Karpas-422 (cell line): Measurements from ENCODE around the gene NR5A1. TPM values are rescaled to one million over a fixed set of nuclear protein-coding genes. Genes with fewer than 3 reads are reported as not detected.

ENCODE experiments used
- DNase-seq: peaks from one replicate; pipeline ENCODE4 v3.0.0-alpha.2; 2015
- H2AFZ ChIP-seq: fragments of 200-600 bp; sonication (generic); 2 replicates; pipeline ENCODE4 v1.6.1; 2014; ENCODE audit warnings: antibody characterized with exemption, low read length, mixed read lengths
- H3K27ac ChIP-seq: fragments of 200-600 bp; sonication (generic); 2 replicates; pipeline ENCODE4 v1.5.1; 2014; ENCODE audit warnings: mild to moderate bottlenecking, low read length, moderate library complexity
- H3K27me3 ChIP-seq: fragments of 200-600 bp; sonication (generic); 2 replicates; pipeline ENCODE4 v1.6.1; 2014; ENCODE audit warnings: low read length, mixed read lengths
- H3K36me3 ChIP-seq: fragments of 200-600 bp; sonication (generic); 2 replicates; pipeline ENCODE4 v1.6.1; 2014; ENCODE audit warnings: low read length, mixed read lengths; ENCODE audit not compliant: insufficient read depth
- H3K4me1 ChIP-seq: fragments of 200-600 bp; sonication (generic); 2 replicates; pipeline ENCODE4 v1.6.1; 2014; ENCODE audit warnings: mild to moderate bottlenecking, low read length, mixed read lengths
- H3K4me2 ChIP-seq: fragments of 200-600 bp; sonication (generic); 2 replicates; pipeline ENCODE4 v1.6.1; 2014; ENCODE audit warnings: low read length, low read depth, mild to moderate bottlenecking; ENCODE audit not compliant: poor library complexity, severe bottlenecking
- H3K4me3 ChIP-seq: fragments of 200-600 bp; sonication (generic); 2 replicates; pipeline ENCODE4 v1.5.1; 2014; ENCODE audit warnings: mild to moderate bottlenecking, antibody characterized with exemption, low read length, mixed read lengths
- H3K79me2 ChIP-seq: fragments of 200-600 bp; sonication (generic); 2 replicates; pipeline ENCODE4 v1.6.1; 2014; ENCODE audit warnings: mild to moderate bottlenecking, low read length, mixed read lengths
- H3K9ac ChIP-seq: fragments of 200-600 bp; sonication (generic); 2 replicates; pipeline ENCODE4 v1.6.0; 2014; ENCODE audit warnings: low read length
- H3K9me2 ChIP-seq: fragments of 200-600 bp; sonication (generic), shearing (Covaris generic); replicated peaks from 2 replicates; pipeline ENCODE4 v1.6.0; 2014; ENCODE audit warnings: mild to moderate bottlenecking, low read length, moderate library complexity; ENCODE audit not compliant: insufficient read depth
- H3K9me3 ChIP-seq: fragments of 300-700, 200-600 bp; sonication (generic); 2 replicates; pipeline ENCODE4 v1.6.1; 2014; ENCODE audit warnings: low read length, mixed read lengths
- H4K20me1 ChIP-seq: fragments of 200-600 bp; sonication (generic); 2 replicates; pipeline ENCODE4 v1.6.1; 2014; ENCODE audit warnings: mild to moderate bottlenecking, antibody characterized with exemption, low read length, low read depth; ENCODE audit not compliant: insufficient read depth
- total RNA-seq: library from RNA; depleted of rRNA; stranded (reverse); fragments of >200 nt; shearing (Covaris generic); gene quantifications from 2 replicates; pipeline ENCODE4 v1.2.3, GENCODE V29; 2014; ENCODE audit warnings: low replicate concordance

Gene NR5A1
- total RNA-seq, 1 experiment from 2014 or later = not detected

DNA sequence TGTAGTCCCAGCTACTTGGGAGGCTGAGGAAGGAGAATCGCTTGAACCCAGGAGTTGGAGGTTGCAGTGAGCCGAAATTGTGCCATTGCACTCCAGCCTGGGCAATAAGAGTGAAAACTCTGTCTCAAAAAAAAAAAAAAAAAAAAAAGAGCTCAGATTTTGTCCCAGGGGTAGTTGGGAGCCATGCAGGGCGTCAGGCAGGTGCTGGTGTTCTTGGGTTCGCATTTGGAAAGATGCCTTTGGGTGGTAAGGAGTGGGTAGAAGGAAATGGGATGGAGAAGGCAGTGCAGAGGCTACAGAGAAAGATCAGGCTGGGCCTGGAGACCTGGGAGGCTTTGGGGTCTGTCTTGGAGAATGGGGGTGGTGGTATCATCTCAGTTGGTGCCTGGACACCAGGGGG lies 33.0 kb downstream of the NR5A1 start:
- Histone ChIP-seq H3K9me3 (no peaks in the 10 kb centered on the region), H3K4me3 (no peak overlapping the region), H2AFZ (no peak overlapping the region), H3K79me2 (no peaks in the 10 kb centered on the region), H3K4me2 (no peak overlapping the region), H3K36me3 (no peaks in the 10 kb centered on the region), H3K27me3 (no peaks in the 10 kb centered on the region), H3K27ac (no peak overlapping the region), H3K9ac (no peak overlapping the region), H4K20me1 (no peaks in the 10 kb centered on the region; the same call in 1 of the 2 replicates), H3K9me2 (no peaks in the 10 kb centered on the region), H3K4me1 (peaks cover 9% of the 10 kb centered on the region; the same call in 1 of the 2 replicates)
- DNase-seq = no peak

DNA sequence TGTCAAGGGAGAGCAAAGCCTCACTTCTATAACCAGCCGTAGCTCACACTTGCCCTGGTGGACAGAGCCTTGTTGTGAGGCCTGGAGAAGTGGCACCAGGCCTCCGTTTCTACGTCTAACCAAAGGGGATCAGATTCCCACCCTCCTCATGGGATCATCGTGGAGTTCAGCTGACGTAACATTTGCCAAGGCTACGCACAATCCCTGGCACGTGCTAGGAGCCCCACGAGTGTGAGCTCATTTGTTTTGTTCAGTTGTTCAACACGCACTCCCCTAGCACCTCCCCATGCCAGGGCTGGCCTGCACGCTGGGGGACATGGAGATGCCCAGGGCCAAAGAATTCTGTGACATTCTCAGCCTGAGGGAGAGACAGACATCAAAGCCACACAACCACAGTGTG lies 33.9 kb downstream of the NR5A1 start:
- Histone ChIP-seq H3K27ac (no peak overlapping the region), H3K79me2 (no peaks in the 10 kb centered on the region), H3K9ac (no peak overlapping the region), H3K4me1 (peaks cover 9% of the 10 kb centered on the region; the same call in 1 of the 2 replicates), H3K4me3 (no peak overlapping the region), H3K9me3 (no peaks in the 10 kb centered on the region), H3K4me2 (no peak overlapping the region), H3K9me2 (no peaks in the 10 kb centered on the region), H2AFZ (no peak overlapping the region), H4K20me1 (no peaks in the 10 kb centered on the region; the same call in 1 of the 2 replicates), H3K36me3 (no peaks in the 10 kb centered on the region), H3K27me3 (no peaks in the 10 kb centered on the region)
- no peak for DNase-seq

DNA sequence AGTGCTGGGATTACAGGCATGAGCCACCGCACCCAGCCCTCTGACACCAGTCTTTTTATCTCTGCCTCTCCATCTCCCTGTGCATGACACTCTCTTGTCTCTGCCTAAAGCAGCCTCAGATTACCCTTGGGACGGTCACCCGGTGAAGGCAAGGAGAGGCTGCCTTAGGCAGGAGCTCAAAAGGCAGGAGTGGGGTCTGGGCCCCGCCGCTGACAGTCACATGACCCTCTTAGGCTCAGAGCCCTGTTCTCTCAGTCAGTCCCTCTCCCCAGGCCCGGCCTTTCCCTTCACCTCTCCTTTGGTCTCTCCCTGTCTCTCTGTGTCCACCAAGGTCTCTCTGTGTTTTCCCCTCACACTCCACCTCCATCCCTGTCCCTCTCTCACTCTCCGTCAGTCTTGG lies 34.4 kb downstream of the NR5A1 start:
- Histone ChIP-seq H3K4me3 (no peak overlapping the region), H3K4me1 (peaks cover 9% of the 10 kb centered on the region; the same call in 1 of the 2 replicates), H3K79me2 (no peaks in the 10 kb centered on the region), H3K27me3 (no peaks in the 10 kb centered on the region), H3K36me3 (no peaks in the 10 kb centered on the region), H3K9me2 (no peaks in the 10 kb centered on the region), H2AFZ (no peak overlapping the region), H3K27ac (no peak overlapping the region), H3K9me3 (no peaks in the 10 kb centered on the region), H4K20me1 (no peaks in the 10 kb centered on the region; the same call in 1 of the 2 replicates), H3K4me2 (no peak overlapping the region), H3K9ac (no peak overlapping the region)
- no peak for DNase-seq

DNA sequence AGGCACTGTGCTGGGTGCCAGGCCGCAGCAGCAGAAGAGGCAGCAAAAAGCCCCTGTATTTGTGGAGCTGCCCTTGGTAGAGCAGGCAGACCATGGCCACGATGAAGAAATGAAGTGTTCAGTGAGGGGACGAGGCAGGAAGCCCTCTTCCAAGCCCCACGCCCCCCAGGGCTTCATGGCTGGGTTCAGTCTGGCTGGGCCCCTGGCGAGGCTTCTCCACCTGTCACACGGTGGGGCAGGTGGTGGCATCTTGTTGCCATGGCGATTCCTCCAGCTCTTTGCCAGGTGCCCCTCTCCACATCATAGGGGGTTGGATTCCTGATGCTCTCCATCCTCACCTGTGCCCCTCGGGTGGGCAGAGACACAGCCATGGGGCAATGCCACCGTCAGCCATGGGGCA lies 35.4 kb downstream of the NR5A1 start:
- H3K9me2 ChIP-seq = no peaks in the 10 kb centered on the region
- no peak overlapping the region for H3K4me3 ChIP-seq
- H4K20me1 ChIP-seq = no peaks in the 10 kb centered on the region; the same call in 1 of the 2 replicates
- H3K4me1 ChIP-seq = peaks cover 9% of the 10 kb centered on the region; the same call in 1 of the 2 replicates
- no peak overlapping the region for H3K27ac ChIP-seq
- H3K36me3 ChIP-seq = no peaks in the 10 kb centered on the region
- H3K9ac ChIP-seq = no peak overlapping the region
- no peaks in the 10 kb centered on the region for H3K27me3 ChIP-seq
- H3K79me2 ChIP-seq = no peaks in the 10 kb centered on the region
- H2AFZ ChIP-seq = no peak overlapping the region
- no peaks in the 10 kb centered on the region for H3K9me3 ChIP-seq
- H3K4me2 ChIP-seq = no peak overlapping the region
- DNase-seq = no peak

DNA sequence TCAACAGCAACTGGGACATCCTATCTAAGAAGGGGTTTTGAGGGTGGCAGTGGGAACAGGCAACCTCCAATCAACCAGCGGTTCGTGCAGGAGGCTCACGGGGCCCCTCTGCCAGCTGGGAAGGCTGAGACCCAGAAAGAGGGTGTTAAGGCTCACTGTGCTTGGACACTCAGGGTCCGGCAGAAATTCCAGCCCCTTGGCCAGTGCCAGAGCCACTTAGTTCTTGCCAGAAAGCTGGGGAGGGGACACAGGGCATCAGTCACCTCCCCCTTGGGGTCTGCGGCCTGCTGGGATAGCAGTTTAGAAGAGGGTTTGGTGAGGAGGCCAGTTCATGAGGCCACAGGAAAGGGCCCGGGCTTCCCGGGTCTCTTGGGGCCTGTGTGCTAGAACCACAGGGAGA lies 36.5 kb downstream of the NR5A1 start:
- H3K9me3 ChIP-seq = no peaks in the 10 kb centered on the region
- no peak overlapping the region for H2AFZ ChIP-seq
- H3K4me1 ChIP-seq = peaks cover under 1% of the 10 kb centered on the region; the same call in 1 of the 2 replicates
- no peak overlapping the region for H3K4me3 ChIP-seq
- no peaks in the 10 kb centered on the region for H3K9me2 ChIP-seq
- no peak overlapping the region for H3K27ac ChIP-seq
- no peaks in the 10 kb centered on the region for H3K27me3 ChIP-seq
- no peak for DNase-seq
- H4K20me1 ChIP-seq = no peaks in the 10 kb centered on the region
- no peaks in the 10 kb centered on the region for H3K79me2 ChIP-seq
- no peaks in the 10 kb centered on the region for H3K36me3 ChIP-seq
- H3K4me2 ChIP-seq = no peak overlapping the region
- H3K9ac ChIP-seq = no peak overlapping the region

DNA sequence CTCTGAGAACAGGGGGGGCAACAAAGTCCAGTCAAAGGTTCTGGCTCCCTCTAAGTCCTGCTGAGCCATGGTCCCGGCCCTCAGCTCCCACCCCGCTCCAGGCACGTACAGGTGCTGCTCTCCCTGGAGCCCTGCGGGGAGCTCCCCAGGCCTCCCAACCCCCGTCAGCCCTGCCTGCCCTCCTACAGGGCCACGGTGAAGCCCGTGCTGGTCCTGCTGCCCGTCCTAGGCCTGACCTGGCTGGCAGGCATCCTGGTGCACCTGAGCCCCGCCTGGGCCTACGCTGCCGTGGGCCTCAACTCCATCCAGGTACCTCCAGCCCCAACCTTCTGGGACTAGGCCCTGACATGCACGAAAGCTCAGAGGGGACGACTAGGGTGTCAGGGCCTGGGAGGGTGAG lies 36.9 kb downstream of the NR5A1 start:
- H3K4me3 ChIP-seq = no peak overlapping the region
- DNase-seq = no peak
- no peaks in the 10 kb centered on the region for H3K27me3 ChIP-seq
- no peaks in the 10 kb centered on the region for H4K20me1 ChIP-seq
- H2AFZ ChIP-seq = no peak overlapping the region
- no peaks in the 10 kb centered on the region for H3K9me2 ChIP-seq
- no peaks in the 10 kb centered on the region for H3K4me1 ChIP-seq
- no peaks in the 10 kb centered on the region for H3K79me2 ChIP-seq
- H3K9me3 ChIP-seq = no peaks in the 10 kb centered on the region
- no peaks in the 10 kb centered on the region for H3K36me3 ChIP-seq
- no peak overlapping the region for H3K9ac ChIP-seq
- no peak overlapping the region for H3K4me2 ChIP-seq
- no peak overlapping the region for H3K27ac ChIP-seq

DNA sequence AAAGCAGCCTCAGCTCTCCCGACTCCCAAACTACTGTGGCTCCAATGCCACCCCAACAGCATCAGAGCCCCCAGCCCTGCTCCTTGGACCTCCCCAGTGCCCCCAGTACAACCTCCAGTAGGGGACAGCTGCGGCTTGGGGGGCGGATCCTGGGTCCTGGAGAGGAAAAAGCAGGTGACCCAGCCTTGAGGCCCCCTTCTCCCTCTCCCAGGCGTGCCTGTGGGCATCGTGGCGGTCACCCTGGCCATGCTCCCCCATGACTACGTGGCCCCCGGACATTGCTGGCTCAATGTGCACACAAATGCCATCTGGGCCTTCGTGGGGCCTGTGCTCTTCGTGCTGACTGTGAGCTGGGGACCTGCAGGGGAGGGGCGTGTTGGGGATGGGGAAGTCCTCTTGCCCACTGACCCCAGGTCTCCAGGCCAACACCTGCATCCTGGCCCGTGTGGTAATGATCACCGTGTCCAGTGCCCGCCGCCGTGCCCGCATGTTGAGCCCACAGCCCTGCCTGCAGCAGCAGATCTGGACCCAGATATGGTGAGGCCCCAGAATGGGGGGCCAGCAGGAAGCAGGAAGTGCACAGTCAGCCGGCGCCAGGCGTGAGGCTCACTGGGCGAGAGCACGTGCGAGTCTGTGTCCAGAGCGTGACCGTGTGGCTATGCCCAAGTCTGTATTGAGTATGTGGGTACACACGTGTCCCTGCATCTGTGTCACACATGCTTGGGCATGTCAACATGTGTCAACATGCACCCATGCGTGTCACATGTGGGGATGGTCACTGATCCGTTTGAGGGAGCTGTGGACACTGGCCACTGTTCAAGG lies 38.0 kb downstream of the NR5A1 start:
- H3K27me3 ChIP-seq = no peaks in the 10 kb centered on the region
- DNase-seq = no peak
- H3K4me2 ChIP-seq = no peak overlapping the region
- no peak overlapping the region for H2AFZ ChIP-seq
- H3K4me3 ChIP-seq = no peak overlapping the region
- no peaks in the 10 kb centered on the region for H3K4me1 ChIP-seq
- no peak overlapping the region for H3K9ac ChIP-seq
- H4K20me1 ChIP-seq = no peaks in the 10 kb centered on the region
- no peaks in the 10 kb centered on the region for H3K9me2 ChIP-seq
- H3K9me3 ChIP-seq = no peaks in the 10 kb centered on the region
- no peak overlapping the region for H3K27ac ChIP-seq
- no peaks in the 10 kb centered on the region for H3K36me3 ChIP-seq
- H3K79me2 ChIP-seq = no peaks in the 10 kb centered on the region

DNA sequence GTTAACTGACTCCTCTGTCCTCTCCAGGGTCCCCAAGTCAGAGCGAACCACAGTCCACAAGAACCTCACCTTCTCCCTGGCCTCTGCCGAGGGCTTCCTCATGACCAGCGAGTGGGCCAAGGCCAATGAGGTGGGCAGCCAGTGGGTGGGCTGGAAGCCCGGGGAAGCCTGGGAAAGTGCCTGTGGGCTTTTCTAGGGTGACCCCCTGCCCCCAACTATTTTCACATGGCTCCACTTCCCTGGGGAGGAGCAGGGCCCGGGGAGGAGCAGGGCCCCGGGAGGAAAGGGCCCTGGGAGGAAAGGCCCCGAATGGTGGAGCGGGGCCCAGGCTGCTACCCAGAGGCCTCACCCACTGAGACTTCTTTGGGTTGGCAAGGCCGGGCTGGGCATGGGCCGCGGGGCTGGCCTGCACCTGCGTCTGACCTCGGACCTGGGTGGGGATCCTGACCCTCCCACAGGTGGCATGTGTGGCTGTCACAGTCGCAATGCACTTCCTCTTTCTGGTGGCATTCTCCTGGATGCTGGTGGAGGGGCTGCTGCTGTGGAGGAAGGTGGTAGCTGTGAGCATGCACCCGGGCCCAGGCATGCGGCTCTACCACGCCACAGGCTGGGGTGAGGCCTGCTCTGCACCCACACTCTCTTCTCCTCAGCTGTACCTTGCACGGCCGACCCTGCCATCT lies 39.0 kb downstream of the NR5A1 start:
- Histone ChIP-seq H3K4me1 (no peaks in the 10 kb centered on the region), H3K9ac (no peak overlapping the region), H3K9me2 (no peaks in the 10 kb centered on the region), H3K4me2 (no peak overlapping the region), H3K79me2 (no peaks in the 10 kb centered on the region), H2AFZ (no peak overlapping the region), H4K20me1 (no peaks in the 10 kb centered on the region), H3K27me3 (no peaks in the 10 kb centered on the region), H3K36me3 (no peaks in the 10 kb centered on the region), H3K27ac (no peak overlapping the region), H3K4me3 (no peak overlapping the region), H3K9me3 (no peaks in the 10 kb centered on the region)
- DNase-seq = peak; percentile 48
